BJ (cell line): ENCODE data around the gene GRAMD1B. TPM values are rescaled to one million over a fixed set of nuclear protein-coding genes. Genes with fewer than 3 reads are reported as not detected.

Source experiments
- CTCF ChIA-PET: fragments of 350-600 bp; formaldehyde crosslinking; extraction: SDS; loops from one replicate; lab custom pipeline; 2021; ENCODE audit warnings: antibody characterized with exemption, inconsistent platforms; lab: Yijun Ruan, JAX
- POLR2A ChIA-PET: fragments of 300-600 bp; sonication (Branson Sonifier 250); formaldehyde crosslinking; extraction: SDS; loops from one replicate; lab custom pipeline; 2021; ENCODE audit warnings: antibody characterized with exemption; lab: Charles Lee
- DNase-seq: peaks from one replicate; pipeline ENCODE4 v3.0.0-alpha.2; 2011; ENCODE audit warnings: low read depth
- H3K27me3 ChIP-seq: 2 replicates; pipeline ENCODE4 v1.6.0; 2011; ENCODE audit warnings: low read length; ENCODE audit not compliant: control insufficient read depth, insufficient read depth
- H3K36me3 ChIP-seq: 2 replicates; pipeline ENCODE4 v1.5.1; 2011; ENCODE audit warnings: low read length; ENCODE audit not compliant: control insufficient read depth, insufficient read depth
- H3K4me3 ChIP-seq: 2 replicates; pipeline ENCODE4 v1.5.1; 2011; ENCODE audit warnings: low read depth, mild to moderate bottlenecking, control low read depth, low read length
- polyA plus RNA-seq: library from polyadenylated mRNA; depleted of rRNA; stranded (reverse); fragments of >200 nt; gene quantifications from 2 replicates; pipeline ENCODE4 v1.2.3, GENCODE V29; 2011
- TF ChIP-seq, protein P1 (sequence below): IDR thresholded peaks from 2 replicates; pipeline ENCODE4 v1.5.1; 2011; ENCODE audit warnings: low read depth, mild to moderate bottlenecking, control low read depth, inconsistent platforms, low read length, moderate library complexity; ENCODE audit not compliant: insufficient read depth

Gene GRAMD1B
- polyA plus RNA-seq, 1 experiment, result 11.7 TPM

DNA sequence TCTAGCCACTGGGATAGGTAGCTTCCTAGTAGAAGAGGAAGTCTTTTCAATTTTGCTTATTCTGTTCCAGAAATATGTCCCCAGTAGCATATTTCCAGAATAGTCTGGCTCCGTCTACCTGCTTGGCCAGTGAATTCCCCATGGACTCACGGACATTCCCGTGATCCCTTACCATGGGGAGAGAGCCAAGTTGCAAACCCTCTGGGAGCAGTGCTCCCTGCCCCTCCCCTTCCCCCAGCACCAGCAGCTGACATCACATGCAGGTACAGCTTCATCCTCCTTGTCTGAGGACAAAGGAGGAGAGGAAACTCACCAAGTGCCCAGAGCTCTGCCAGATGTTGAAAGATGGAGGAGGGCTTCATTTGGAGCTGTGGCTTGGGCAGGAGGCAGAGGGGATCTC is 61.2 kb downstream of the GRAMD1B start:
- no peak overlapping the region for H3K4me3 ChIP-seq
- ChIA-PET CTCF (interaction anchor here (1.2 to 2.2 kb wide), 3 partner anchors 13 to 25 kb away, joined by 3 to 6 read pairs (median 5); no protein-coding TSS in a partner anchor), POLR2A (no interaction called here)
- DNase-seq, result no peak
- TF ChIP-seq, protein P1, sequence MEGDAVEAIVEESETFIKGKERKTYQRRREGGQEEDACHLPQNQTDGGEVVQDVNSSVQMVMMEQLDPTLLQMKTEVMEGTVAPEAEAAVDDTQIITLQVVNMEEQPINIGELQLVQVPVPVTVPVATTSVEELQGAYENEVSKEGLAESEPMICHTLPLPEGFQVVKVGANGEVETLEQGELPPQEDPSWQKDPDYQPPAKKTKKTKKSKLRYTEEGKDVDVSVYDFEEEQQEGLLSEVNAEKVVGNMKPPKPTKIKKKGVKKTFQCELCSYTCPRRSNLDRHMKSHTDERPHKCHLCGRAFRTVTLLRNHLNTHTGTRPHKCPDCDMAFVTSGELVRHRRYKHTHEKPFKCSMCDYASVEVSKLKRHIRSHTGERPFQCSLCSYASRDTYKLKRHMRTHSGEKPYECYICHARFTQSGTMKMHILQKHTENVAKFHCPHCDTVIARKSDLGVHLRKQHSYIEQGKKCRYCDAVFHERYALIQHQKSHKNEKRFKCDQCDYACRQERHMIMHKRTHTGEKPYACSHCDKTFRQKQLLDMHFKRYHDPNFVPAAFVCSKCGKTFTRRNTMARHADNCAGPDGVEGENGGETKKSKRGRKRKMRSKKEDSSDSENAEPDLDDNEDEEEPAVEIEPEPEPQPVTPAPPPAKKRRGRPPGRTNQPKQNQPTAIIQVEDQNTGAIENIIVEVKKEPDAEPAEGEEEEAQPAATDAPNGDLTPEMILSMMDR, result no peak
- no peaks in the 10 kb centered on the region for H3K27me3 ChIP-seq
- 0 out of 2 replicates have a peak, but pooled peaks cover 1% of the 10 kb centered on the region for H3K36me3 ChIP-seq

DNA sequence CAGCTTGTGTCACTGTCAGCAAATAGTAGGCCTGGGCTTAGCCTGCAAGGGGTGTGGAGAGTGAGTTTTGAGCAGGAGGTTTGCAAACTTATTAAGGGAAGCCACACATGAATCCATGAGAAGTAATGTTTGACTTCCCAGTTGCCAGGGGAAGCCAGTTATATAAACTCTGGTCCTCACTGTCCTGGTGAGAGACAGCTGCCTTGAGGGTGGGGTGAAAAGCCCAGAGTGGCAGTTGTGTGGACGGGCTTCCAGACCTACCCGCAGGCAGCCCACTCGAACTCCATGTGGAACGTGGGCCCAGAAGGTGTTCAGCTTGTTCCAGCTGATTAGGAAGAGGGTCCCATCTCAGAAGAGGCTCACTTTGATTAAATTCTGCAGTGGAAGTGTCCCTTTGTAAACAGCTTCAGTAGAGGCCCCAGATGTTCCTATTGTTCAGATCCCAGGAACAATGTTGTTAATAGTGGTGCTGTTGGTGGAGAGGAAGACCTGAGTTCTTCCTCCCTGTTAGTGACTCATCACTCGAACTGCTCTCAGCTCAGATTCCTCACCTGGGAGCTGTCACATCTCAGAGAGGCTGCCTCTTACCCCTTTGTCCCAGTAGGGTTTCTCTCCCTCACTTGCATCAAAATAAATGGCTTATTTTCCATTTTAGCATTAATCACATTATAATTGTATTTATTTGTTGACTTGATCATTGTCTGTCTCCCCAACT is 63.4 kb downstream of the GRAMD1B start:
- CTCF ChIA-PET, result interaction anchor here (0.8 to 2.2 kb wide), 7 partner anchors 9 to 88 kb away, joined by 3 to 13 read pairs (median 5); no protein-coding TSS in a partner anchor
- H3K27me3 ChIP-seq, result no peaks in the 10 kb centered on the region
- 0 out of 2 replicates have a peak, but pooled peaks cover 1% of the 10 kb centered on the region for H3K36me3 ChIP-seq
- no peak for DNase-seq
- no peak overlapping the region for H3K4me3 ChIP-seq
- POLR2A ChIA-PET, result no interaction called here
- TF ChIP-seq, protein P1, result no peak

DNA sequence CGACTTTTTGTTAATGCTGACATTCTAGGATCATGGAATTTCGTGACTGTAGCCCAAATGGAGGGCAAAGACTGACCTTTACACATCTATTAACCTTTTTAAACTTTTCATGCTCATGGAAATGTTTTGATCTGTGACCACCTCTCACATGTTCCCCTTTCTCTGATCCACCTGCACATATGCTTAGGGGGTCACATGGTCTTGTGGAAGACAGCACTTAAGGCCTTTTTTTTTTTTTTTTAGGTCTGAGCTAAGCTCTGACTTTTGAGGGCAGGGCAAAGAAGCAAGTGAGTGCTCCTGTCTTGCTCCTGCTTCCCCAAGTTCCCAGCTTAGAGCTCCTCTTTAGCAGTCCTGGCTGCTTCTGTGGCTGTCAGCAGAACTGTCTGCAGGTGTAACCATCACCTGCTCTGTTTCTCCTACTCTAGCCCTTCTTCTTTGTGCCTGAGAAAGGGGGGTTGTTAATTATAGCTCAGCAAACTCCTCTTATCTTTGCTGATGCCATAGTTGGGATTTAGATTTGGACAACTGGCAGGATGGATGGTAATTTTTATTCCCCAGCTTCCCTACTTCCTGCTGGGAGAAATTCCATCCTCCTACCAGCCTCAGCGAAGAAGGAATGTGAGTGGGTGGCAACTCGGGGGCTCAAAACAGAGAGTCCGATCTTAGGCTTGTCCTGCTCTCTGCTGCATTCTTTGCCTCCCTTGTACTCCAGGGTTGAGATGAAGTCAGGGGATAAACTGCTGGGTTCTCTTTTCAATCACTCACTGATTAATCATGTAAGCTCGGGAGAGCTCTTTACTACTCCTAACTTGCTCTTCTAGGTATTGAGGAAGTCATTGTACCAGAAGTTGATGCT is 64.4 kb downstream of the GRAMD1B start:
- TF ChIP-seq, protein P1, result no peak
- no peak for DNase-seq
- Histone ChIP-seq H3K4me3 (no peak overlapping the region), H3K36me3 (0 out of 2 replicates have a peak, but pooled peaks cover 1% of the 10 kb centered on the region), H3K27me3 (no peaks in the 10 kb centered on the region)
- ChIA-PET CTCF (interaction anchor here (0.7 to 2.2 kb wide), 6 partner anchors 10 to 87 kb away, joined by 3 to 13 read pairs (median 4); no protein-coding TSS in a partner anchor), POLR2A (interaction anchor here (0.5 kb wide), 1 partner anchor 25 kb away, joined by 16 read pairs; no protein-coding TSS in a partner anchor)

DNA sequence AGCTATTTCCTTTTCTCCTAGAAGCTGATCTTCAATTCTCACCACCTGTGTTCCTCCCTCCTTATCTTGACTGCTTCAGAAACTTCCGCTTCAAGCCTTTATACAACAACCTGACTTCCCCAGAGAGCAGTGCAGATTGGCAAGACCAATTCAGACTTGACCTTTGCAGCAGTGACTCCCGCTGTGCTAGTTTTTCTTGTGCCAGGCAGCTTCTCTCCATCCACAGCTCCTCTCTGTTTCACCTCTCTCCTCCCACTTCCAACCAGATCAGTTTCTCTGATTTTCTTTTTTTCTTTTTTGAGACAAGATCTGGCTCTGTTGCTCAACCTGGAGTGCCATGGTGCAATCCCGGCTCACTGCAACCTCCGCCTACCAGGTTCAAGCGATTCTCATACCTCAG is 74.3 kb downstream of the GRAMD1B start:
- no peaks in the 10 kb centered on the region for H3K36me3 ChIP-seq
- H3K27me3 ChIP-seq, result no peaks in the 10 kb centered on the region
- TF ChIP-seq, protein P1, result no peak
- no peak overlapping the region for H3K4me3 ChIP-seq
- ChIA-PET POLR2A (no interaction called here), CTCF (interaction anchor here (0.7 to 1.8 kb wide), 4 partner anchors 56 to 1638 kb away, joined by 3 to 6 read pairs (median 5); no protein-coding TSS in a partner anchor)
- DNase-seq, result no peak
